ENCODE data around the gene EHD1.

- TF ChIP-seq CTCF (conservative IDR thresholded peaks at IDR 0.05; ENCODE audit: low read length) (no peak), EZH2phosphoT487 (IDR thresholded peaks at IDR 0.05; ENCODE audit: borderline replicate concordance) (no peak)
These were observed 46.5 kb upstream of the EHD1 start for GRCh38 chr11:64924910-64925284.
